ENCODE measurements around the gene SHKBP1. TPM values are rescaled to one million over a fixed set of nuclear protein-coding genes. Genes with fewer than 3 reads are reported as not detected.

The SHKBP1 gene
- total and polyA plus RNA-seq, 10 of the 15 experiments (the other 5 are each of a cell fraction or from before 2014, with no cell fraction given), result 2.3 to 123 (median 67.0) TPM

- no TSS peak for BruUV-seq (replicated peaks)
- SMC1A ChIA-PET (ENCODE audit: uncharacterized antibody, unreplicated experiment), result interaction anchor here (0.9 kb wide), 1 partner anchor 298 kb away, joined by 3 read pairs; no protein-coding TSS in a partner anchor
These were observed 26.4 kb downstream of the SHKBP1 start for GRCh38 chr19:40603071-40603388.

More at GRCh38 chr19:40603071-40603388, 26.4 kb downstream of the SHKBP1 start:
- ChIA-PET RAD21 (ENCODE audit: unreplicated experiment) (interaction anchor here (0.9 to 4.2 kb wide), 7 partner anchors 11 to 298 kb away, joined by 3 to 49 read pairs (median 4); partner anchors contain the start of gene BLVRB), CTCF (interaction anchor here (1.2 to 6.0 kb wide), 13 partner anchors 10 to 298 kb away, joined by 3 to 106 read pairs (median 8); no protein-coding TSS in a partner anchor), POLR2A (interaction anchor here (1.9 to 3.8 kb wide), 2 partner anchors 12 to 33 kb away, joined by 6 to 24 read pairs; no protein-coding TSS in a partner anchor)
- ATAC-seq (no peak), FAIRE-seq (no peak), DNase-seq (ENCODE audit: low read depth, low spot score) (no peak)
- Histone ChIP-seq H3K79me2 (ENCODE audit: control insufficient read depth, insufficient read depth, low read length) (no peaks in the 10 kb centered on the region), H3K27me3 (replicated peaks in 1 of 2; ENCODE audit: control insufficient read depth in 2 of 2, insufficient read depth in 2 of 2, low read length in 1 of 2) (peaks cover 8% of the 10 kb centered on the region in 2 experiments), H4K20me1 (ENCODE audit: control insufficient read depth, insufficient read depth) (no peaks in the 10 kb centered on the region), H2AFZ (ENCODE audit: control insufficient read depth, low read depth, low read length) (no peak overlapping the region; the same call in 1 of the 2 replicates), H3K27ac (ENCODE audit: control insufficient read depth, insufficient read depth) (no peak overlapping the region), H3K4me3 (no peak overlapping the region), H3K4me1 (ENCODE audit: control insufficient read depth, insufficient read depth, low read length) (peaks cover 24% of the 10 kb centered on the region), H3K36me3 (ENCODE audit: control insufficient read depth in 2 of 2, insufficient read depth in 2 of 2, low read length in 1 of 2) (no peaks in the 10 kb centered on the region), H3K9me3 (replicated peaks; ENCODE audit: control insufficient read depth, insufficient read depth, low read length) (no peaks in the 10 kb centered on the region), H3K9ac (ENCODE audit: control insufficient read depth, insufficient read depth, low read length) (no peak overlapping the region), H3K4me2 (ENCODE audit: control insufficient read depth, insufficient read depth) (no peak overlapping the region)
- TF ChIP-seq KDM1A (IDR thresholded peaks at IDR 0.05; ENCODE audit: borderline replicate concordance) (no peak), EZH2 (IDR thresholded peaks at IDR 0.05; ENCODE audit: borderline replicate concordance, control insufficient read depth, low read depth, low read length) (no peak), CHD4 (IDR thresholded peaks at IDR 0.05) (no peak), ESRRA (IDR thresholded peaks at IDR 0.05; ENCODE audit: low read length) (no peak), ZNF24 (IDR thresholded peaks at IDR 0.05) (no peak), MYB (IDR thresholded peaks at IDR 0.05; ENCODE audit: borderline replicate concordance, low read depth, low read length) (no peak), RB1 (IDR thresholded peaks at IDR 0.05; ENCODE audit: borderline replicate concordance) (no peak), HCFC1 (IDR thresholded peaks at IDR 0.05; ENCODE audit: low read length) (no peak), EP300 (IDR thresholded peaks at IDR 0.05; ENCODE audit: borderline replicate concordance in 1 of 2, control insufficient read depth in 1 of 2, low read depth in 2 of 2, low read length in 2 of 2) (no peak), ASH2L (IDR thresholded peaks at IDR 0.05; ENCODE audit: borderline replicate concordance, low read depth) (no peak), RAD21 (IDR thresholded peaks at IDR 0.05; ENCODE audit: insufficient read depth, low read depth, low read length) (no peak)
- 63% methylated on average over 2 of the region's 2 CpGs for WGBS (ENCODE audit: insufficient coverage, insufficient replicate concordance, low lambda C conversion rate, missing lambda C conversion rate)
- in situ Hi-C loops (cut with MboI), result loop anchor here (10.0 kb wide), 1 partner anchor 298 kb away; no protein-coding TSS in a partner anchor
- intact Hi-C loops (cut with micrococcal nuclease; ENCODE audit: unreplicated experiment), result no loop called here
